Activated CD4-positive, alpha-beta T cell treated with anti-CD3 and anti-CD28 coated beads, Interleukin-2, amount 10 ng/mL, durations not matched to agents 7 days and 5 days (primary cell): ENCODE data around the gene BEAN1. TPM values are rescaled to one million over a fixed set of nuclear protein-coding genes. Genes with fewer than 3 reads are reported as not detected.
"Not testable (repeated sequence)": the region's sequence is repeated elsewhere in the genome, so short reads cannot be mapped to it uniquely, and the experiment has no call there.

ENCODE experiments used
- CTCF ChIA-PET: fragments of 350-600 bp; sonication (Branson Sonifier 250); formaldehyde crosslinking; loops from one replicate; lab custom pipeline; 2021; ENCODE audit warnings: antibody characterized with exemption; lab: Charles Lee
- POLR2A ChIA-PET: fragments of 350-600 bp; sonication (Branson Sonifier 250); formaldehyde crosslinking; loops from one replicate; lab custom pipeline; 2021; ENCODE audit warnings: antibody characterized with exemption; lab: Charles Lee
- DNase-seq: peaks from one replicate; pipeline ENCODE4 v3.0.0-alpha.2; 2020
- H3K27ac Mint-ChIP-seq: one replicate; pipeline ENCODE4 v1.8.0; 2021; ENCODE audit warnings: mild to moderate bottlenecking, moderate library complexity, mixed read lengths
- H3K27me3 Mint-ChIP-seq: one replicate; pipeline ENCODE4 v1.8.0; 2021; ENCODE audit warnings: mixed read lengths
- H3K36me3 Mint-ChIP-seq: one replicate; pipeline ENCODE4 v1.8.0; 2021; ENCODE audit warnings: low read depth, mixed read lengths
- H3K4me1 Mint-ChIP-seq: one replicate; pipeline ENCODE4 v1.8.0; 2021; ENCODE audit warnings: mixed read lengths
- H3K4me3 Mint-ChIP-seq: one replicate; pipeline ENCODE4 v1.8.0; 2021; ENCODE audit warnings: mild to moderate bottlenecking, moderate library complexity, mixed read lengths
- H3K9me3 Mint-ChIP-seq: one replicate; pipeline ENCODE4 v1.8.0; 2021; ENCODE audit warnings: mixed read lengths
- total RNA-seq, 2 experiments: library from RNA; stranded (reverse); gene quantifications; one replicate each; pipeline ENCODE4 v1.2.3, GENCODE V29; 2021

BEAN1 gene
- total RNA-seq, 2 experiments from 2014 or later = not detected

- H3K4me3 Mint-ChIP-seq = no peak overlapping the region
- ChIA-PET CTCF (interaction anchor here (1.7 kb wide), 1 partner anchor 11 kb away, joined by 5 read pairs; no protein-coding TSS in a partner anchor), POLR2A (no interaction called here)
- DNase-seq = no peak
- peaks cover 5% of the 10 kb centered on the region for H3K4me1 Mint-ChIP-seq
- H3K27ac Mint-ChIP-seq = no peak overlapping the region
- no peaks in the 10 kb centered on the region for H3K36me3 Mint-ChIP-seq
- H3K27me3 Mint-ChIP-seq = no peaks in the 10 kb centered on the region
- no peaks in the 10 kb centered on the region for H3K9me3 Mint-ChIP-seq
Measured at GRCh38 chr16:66489818-66490217, 62.7 kb downstream of the BEAN1 start.

GRCh38 chr16:66490774-66491715 is 64.0 kb downstream of the BEAN1 start:
- Mint-ChIP-seq H3K36me3 (no peaks in the 10 kb centered on the region), H3K27me3 (no peaks in the 10 kb centered on the region), H3K27ac (no peak overlapping the region), H3K9me3 (no peaks in the 10 kb centered on the region), H3K4me3 (no peak overlapping the region), H3K4me1 (no peaks in the 10 kb centered on the region)
- no peak for DNase-seq
- POLR2A ChIA-PET = no interaction called here
- CTCF ChIA-PET = interaction anchor here (1.2 to 1.7 kb wide), 5 partner anchors 12 to 85 kb away, joined by 4 to 5 read pairs (median 4); no protein-coding TSS in a partner anchor

GRCh38 chr16:66491716-66492064 is 64.6 kb downstream of the BEAN1 start:
- no peaks in the 10 kb centered on the region for H3K9me3 Mint-ChIP-seq
- no peak for DNase-seq
- H3K4me1 Mint-ChIP-seq = no peaks in the 10 kb centered on the region
- ChIA-PET POLR2A (no interaction called here), CTCF (interaction anchor here (0.9 to 1.6 kb wide), 6 partner anchors 9 to 85 kb away, joined by 4 to 5 read pairs (median 4); no protein-coding TSS in a partner anchor)
- H3K4me3 Mint-ChIP-seq = no peak overlapping the region
- no peak overlapping the region for H3K27ac Mint-ChIP-seq
- H3K36me3 Mint-ChIP-seq = no peaks in the 10 kb centered on the region
- no peaks in the 10 kb centered on the region for H3K27me3 Mint-ChIP-seq

GRCh38 chr16:66493490-66494401 is 66.7 kb downstream of the BEAN1 start:
- ChIA-PET CTCF (no interaction called here), POLR2A (no interaction called here)
- peaks cover 3% of the 10 kb centered on the region for H3K36me3 Mint-ChIP-seq

GRCh38 chr16:66494916-66495315 is 67.8 kb downstream of the BEAN1 start:
- DNase-seq = no peak

More at GRCh38 chr16:66493490-66494401, 66.7 kb downstream of the BEAN1 start:
- Mint-ChIP-seq H3K4me1 (no peaks in the 10 kb centered on the region), H3K9me3 (peaks cover 3% of the 10 kb centered on the region), H3K27me3 (peaks cover 4% of the 10 kb centered on the region), H3K27ac (no peak overlapping the region), H3K4me3 (no peak overlapping the region)
- no peak for DNase-seq

GRCh38 chr16:66495440-66495839 is 68.3 kb downstream of the BEAN1 start:
- POLR2A ChIA-PET = no interaction called here
- Mint-ChIP-seq H3K9me3 (peaks cover 3% of the 10 kb centered on the region), H3K4me3 (no peak overlapping the region), H3K36me3 (peaks cover 3% of the 10 kb centered on the region), H3K27me3 (peaks cover 9% of the 10 kb centered on the region), H3K27ac (no peak overlapping the region), H3K4me1 (no peaks in the 10 kb centered on the region)
- DNase-seq = no peak
- CTCF ChIA-PET = no interaction called here

More at GRCh38 chr16:66494916-66495315, 67.8 kb downstream of the BEAN1 start:
- Mint-ChIP-seq H3K4me1 (no peaks in the 10 kb centered on the region), H3K27ac (no peak overlapping the region), H3K9me3 (peaks cover 3% of the 10 kb centered on the region), H3K4me3 (no peak overlapping the region), H3K36me3 (peaks cover 3% of the 10 kb centered on the region), H3K27me3 (peaks cover 9% of the 10 kb centered on the region)
- ChIA-PET POLR2A (no interaction called here), CTCF (interaction anchor here (0.6 kb wide), 1 partner anchor 69 kb away, joined by 4 read pairs; no protein-coding TSS in a partner anchor)

GRCh38 chr16:66496226-66496625 is 69.1 kb downstream of the BEAN1 start:
- H3K9me3 Mint-ChIP-seq, H3K36me3 Mint-ChIP-seq, H3K4me3 Mint-ChIP-seq, H3K4me1 Mint-ChIP-seq, H3K27ac Mint-ChIP-seq, CTCF ChIA-PET, H3K27me3 Mint-ChIP-seq, DNase-seq: not testable (repeated sequence)
- POLR2A ChIA-PET = interaction anchor here (0.6 kb wide), 1 partner anchor 44 kb away, joined by 4 read pairs; no protein-coding TSS in a partner anchor

GRCh38 chr16:66497921-66498320 is 70.8 kb downstream of the BEAN1 start:
- H3K4me3 Mint-ChIP-seq, H3K27ac Mint-ChIP-seq, H3K36me3 Mint-ChIP-seq, DNase-seq, CTCF ChIA-PET, H3K9me3 Mint-ChIP-seq, H3K27me3 Mint-ChIP-seq, POLR2A ChIA-PET, H3K4me1 Mint-ChIP-seq: not testable (repeated sequence)

GRCh38 chr16:66501563-66501962 is 74.5 kb downstream of the BEAN1 start:
- CTCF ChIA-PET, H3K36me3 Mint-ChIP-seq, H3K4me3 Mint-ChIP-seq, H3K27me3 Mint-ChIP-seq, DNase-seq, H3K27ac Mint-ChIP-seq, POLR2A ChIA-PET, H3K4me1 Mint-ChIP-seq, H3K9me3 Mint-ChIP-seq: not testable (repeated sequence)

- Mint-ChIP-seq H3K27ac (no peak overlapping the region), H3K36me3 (peaks cover 3% of the 10 kb centered on the region), H3K9me3 (peaks cover 3% of the 10 kb centered on the region), H3K4me3 (no peak overlapping the region), H3K27me3 (peaks cover 9% of the 10 kb centered on the region), H3K4me1 (no peaks in the 10 kb centered on the region)
- ChIA-PET POLR2A (interaction anchor here (0.6 kb wide), 1 partner anchor 38 kb away, joined by 3 read pairs; no protein-coding TSS in a partner anchor), CTCF (no interaction called here)
- DNase-seq = no peak
Measured at GRCh38 chr16:66502020-66502913, 75.2 kb downstream of the BEAN1 start.

- peaks cover 9% of the 10 kb centered on the region for H3K27me3 Mint-ChIP-seq
- peaks cover 3% of the 10 kb centered on the region for H3K36me3 Mint-ChIP-seq
- H3K9me3 Mint-ChIP-seq = peaks cover 3% of the 10 kb centered on the region
- ChIA-PET CTCF (no interaction called here), POLR2A (no interaction called here)
- no peak for DNase-seq
- no peak overlapping the region for H3K4me3 Mint-ChIP-seq
- H3K27ac Mint-ChIP-seq = no peak overlapping the region
- no peaks in the 10 kb centered on the region for H3K4me1 Mint-ChIP-seq
Measured at GRCh38 chr16:66503030-66503429, 75.9 kb downstream of the BEAN1 start.

- Mint-ChIP-seq H3K4me1 (peaks cover 2% of the 10 kb centered on the region), H3K4me3 (no peak overlapping the region), H3K9me3 (no peaks in the 10 kb centered on the region), H3K27me3 (peaks cover 6% of the 10 kb centered on the region), H3K36me3 (peaks cover under 1% of the 10 kb centered on the region), H3K27ac (no peak overlapping the region)
- DNase-seq = no peak
- ChIA-PET POLR2A (no interaction called here), CTCF (no interaction called here)
Measured at GRCh38 chr16:66503612-66504011, 76.5 kb downstream of the BEAN1 start.
